K562 (cell line): ENCODE results near the gene GSC.

Source experiments
- BCOR ChIP-seq: fragments of 450-650 bp; IDR thresholded peaks from 2 replicates; pipeline ENCODE4 v1.6.1; 2016
- GATA2 ChIP-seq: sonication (generic); formaldehyde crosslinking; IDR thresholded peaks from 2 replicates; pipeline ENCODE4 v1.4.0; 2020; ENCODE audit warnings: mild to moderate bottlenecking, missing genetic modification reagents
- HDAC2 ChIP-seq: fragments of 450-650 bp; IDR thresholded peaks from 2 replicates; pipeline ENCODE4 v1.6.1; 2016; ENCODE audit warnings: mild to moderate bottlenecking
- RBFOX2 ChIP-seq: fragments of 200-400 bp; formaldehyde crosslinking; IDR thresholded peaks from 2 replicates; pipeline ENCODE4 v1.6.1; 2017; ENCODE audit warnings: low read depth, mild to moderate bottlenecking, low read length, moderate library complexity
- SMC3 ChIP-seq: conservative IDR thresholded peaks from 2 replicates; pipeline ENCODE4 v1.6.1; 2011; ENCODE audit warnings: low read depth, low read length, improper control_type of control experiment; ENCODE audit not compliant: insufficient read depth
- SREBF2 ChIP-seq: sonication (generic); formaldehyde crosslinking; IDR thresholded peaks from 2 replicates; pipeline ENCODE4 v1.4.0; 2020; ENCODE audit warnings: mild to moderate bottlenecking, missing genetic modification reagents
- TAF1 ChIP-seq: IDR thresholded peaks from 2 replicates; pipeline ENCODE4 v1.6.1; 2011; ENCODE audit warnings: mild to moderate bottlenecking, low read length, moderate library complexity; ENCODE audit not compliant: insufficient read depth, control insufficient read depth, severe bottlenecking; ENCODE audit errors: extremely low read depth
- TAF7 ChIP-seq: fragments of 450-650 bp; IDR thresholded peaks from 2 replicates; pipeline ENCODE4 v1.6.1; 2016; ENCODE audit warnings: missing genetic modification characterization, missing compliant biosample characterization
- TOE1 ChIP-seq, 2 experiments: fragments of 450-650 bp in 1 of 2; sonication (generic) in 1 of 2; formaldehyde crosslinking in 1 of 2; IDR thresholded peaks; 2 replicates each; pipeline versions ENCODE4 v1.7.1 to v1.8.0; 2016 to 2022; ENCODE audit warnings: borderline replicate concordance in 2 of 2, mild to moderate bottlenecking in 2 of 2, antibody characterized with exemption in 1 of 2, inconsistent platforms in 1 of 2, low read depth in 1 of 2, missing genetic modification reagents in 1 of 2, moderate library complexity in 1 of 2
- ZBTB7A ChIP-seq: IDR thresholded peaks from 2 replicates; pipeline ENCODE4 v1.6.1; 2011; ENCODE audit warnings: low read depth, mild to moderate bottlenecking, low read length, moderate library complexity, borderline replicate concordance; ENCODE audit not compliant: control insufficient read depth
- ZNF146 ChIP-seq: IDR thresholded peaks from one replicate; pipeline ENCODE4 v1.6.1; 2018; ENCODE audit warnings: missing compliant biosample characterization; ENCODE audit not compliant: unreplicated experiment
- ZNF830 ChIP-seq: fragments of 250-450 bp; sonication (Bioruptor Pico); IDR thresholded peaks from 2 replicates; pipeline ENCODE4 v1.5.0; 2021; ENCODE audit warnings: mild to moderate bottlenecking
- TF ChIP-seq, protein P1 (sequence below): IDR thresholded peaks from 3 replicates; pipeline ENCODE4 v1.6.1; 2011; ENCODE audit warnings: borderline replicate concordance, mild to moderate bottlenecking; ENCODE audit not compliant: insufficient read length, insufficient read depth
- TF ChIP-seq, protein P2 (sequence below): sonication (generic); formaldehyde crosslinking; IDR thresholded peaks from 2 replicates; pipeline ENCODE4 v1.5.0; 2020; ENCODE audit warnings: missing genetic modification reagents

DNA sequence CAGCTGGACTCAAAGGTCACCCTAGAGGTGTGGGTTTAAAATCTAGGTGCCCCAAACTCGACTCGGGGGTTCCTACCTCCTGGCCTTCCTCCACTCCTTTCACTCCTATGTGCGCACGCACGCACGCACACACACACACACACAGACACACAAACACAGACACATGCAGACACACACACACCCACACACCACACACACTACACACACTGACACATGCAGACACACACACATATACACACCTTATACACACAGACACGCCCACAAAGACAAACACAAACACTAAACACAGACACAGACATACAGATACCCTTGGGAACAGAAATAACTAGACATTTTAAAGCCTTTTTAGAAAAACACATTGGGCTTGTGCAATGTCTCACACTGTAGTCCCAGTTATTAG lies 31.8 kb downstream of the GSC start:
- TF ChIP-seq ZBTB7A, result no peak
- TF ChIP-seq RBFOX2, result no peak
- no peak for TF ChIP-seq TOE1 (IDR thresholded peaks at IDR 0.05; ENCODE audit: borderline replicate concordance)
- TF ChIP-seq TOE1 (CRISPR knock-in tag; IDR thresholded peaks at IDR 0.05; ENCODE audit: borderline replicate concordance, low read depth), result no peak
- no peak for TF ChIP-seq HDAC2
- TF ChIP-seq TAF1, result no peak
- TF ChIP-seq, protein P1, sequence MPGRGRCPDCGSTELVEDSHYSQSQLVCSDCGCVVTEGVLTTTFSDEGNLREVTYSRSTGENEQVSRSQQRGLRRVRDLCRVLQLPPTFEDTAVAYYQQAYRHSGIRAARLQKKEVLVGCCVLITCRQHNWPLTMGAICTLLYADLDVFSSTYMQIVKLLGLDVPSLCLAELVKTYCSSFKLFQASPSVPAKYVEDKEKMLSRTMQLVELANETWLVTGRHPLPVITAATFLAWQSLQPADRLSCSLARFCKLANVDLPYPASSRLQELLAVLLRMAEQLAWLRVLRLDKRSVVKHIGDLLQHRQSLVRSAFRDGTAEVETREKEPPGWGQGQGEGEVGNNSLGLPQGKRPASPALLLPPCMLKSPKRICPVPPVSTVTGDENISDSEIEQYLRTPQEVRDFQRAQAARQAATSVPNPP, result no peak
- no peak for TF ChIP-seq BCOR
- TF ChIP-seq SREBF2, result no peak
- TF ChIP-seq ZNF146 (CRISPR knock-in tag), result no peak
- TF ChIP-seq, protein P2, sequence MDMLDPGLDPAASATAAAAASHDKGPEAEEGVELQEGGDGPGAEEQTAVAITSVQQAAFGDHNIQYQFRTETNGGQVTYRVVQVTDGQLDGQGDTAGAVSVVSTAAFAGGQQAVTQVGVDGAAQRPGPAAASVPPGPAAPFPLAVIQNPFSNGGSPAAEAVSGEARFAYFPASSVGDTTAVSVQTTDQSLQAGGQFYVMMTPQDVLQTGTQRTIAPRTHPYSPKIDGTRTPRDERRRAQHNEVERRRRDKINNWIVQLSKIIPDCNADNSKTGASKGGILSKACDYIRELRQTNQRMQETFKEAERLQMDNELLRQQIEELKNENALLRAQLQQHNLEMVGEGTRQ (CRISPR knock-in tag), result no peak
- no peak for TF ChIP-seq GATA2 (CRISPR knock-in tag)
- no peak for TF ChIP-seq SMC3
- TF ChIP-seq TAF7 (tag), result no peak
- no peak for TF ChIP-seq ZNF830 (CRISPR knock-in tag)
